H9 (cell line): ENCODE results near the gene RSPRY1. TPM values are rescaled to one million over a fixed set of nuclear protein-coding genes. Genes with fewer than 3 reads are reported as not detected.

Experiments
- DNase-seq: peaks from one replicate; pipeline ENCODE4 v3.0.0-alpha.2; 2017
- H2AFZ ChIP-seq: one replicate; pipeline ENCODE4 v1.6.1; 2013; ENCODE audit warnings: mild to moderate bottlenecking, low read length, control low read depth, moderate library complexity
- H2AK5ac ChIP-seq: 2 replicates; pipeline ENCODE4 v1.6.1; 2013; ENCODE audit warnings: low read length, control low read depth, mixed read lengths; ENCODE audit not compliant: insufficient read length
- H2BK120ac ChIP-seq: one replicate; pipeline ENCODE4 v1.6.1; 2013; ENCODE audit warnings: low read depth, mild to moderate bottlenecking, low read length, control low read depth, inconsistent platforms; ENCODE audit not compliant: poor library complexity, severe bottlenecking
- H2BK12ac ChIP-seq: 2 replicates; pipeline ENCODE4 v1.6.1; 2013; ENCODE audit warnings: low read length, control low read depth, mixed read lengths, low read depth; ENCODE audit not compliant: insufficient read length
- H2BK15ac ChIP-seq: 2 replicates; pipeline ENCODE4 v1.6.1; 2013; ENCODE audit warnings: low read depth, low read length, control low read depth
- H2BK20ac ChIP-seq: one replicate; pipeline ENCODE4 v1.6.1; 2013; ENCODE audit warnings: low read depth, mild to moderate bottlenecking, low read length, control low read depth, inconsistent platforms; ENCODE audit not compliant: poor library complexity, severe bottlenecking
- H2BK5ac ChIP-seq: 2 replicates; pipeline ENCODE4 v1.6.1; 2013; ENCODE audit warnings: low read length, control low read depth, mixed read lengths; ENCODE audit not compliant: insufficient read length
- H3K14ac ChIP-seq: 2 replicates; pipeline ENCODE4 v1.6.1; 2013; ENCODE audit warnings: low read length, control low read depth; ENCODE audit not compliant: insufficient read depth
- H3K18ac ChIP-seq: 2 replicates; pipeline ENCODE4 v1.6.1; 2013; ENCODE audit warnings: low read depth, mild to moderate bottlenecking, mixed read lengths, low read length, control low read depth; ENCODE audit not compliant: insufficient read length
- H3K23ac ChIP-seq: 2 replicates; pipeline ENCODE4 v1.6.1; 2013; ENCODE audit warnings: low read length, control low read depth, mixed read lengths, low read depth; ENCODE audit not compliant: insufficient read length
- H3K23me2 ChIP-seq: 2 replicates; pipeline ENCODE4 v1.6.1; 2013; ENCODE audit warnings: low read depth, mild to moderate bottlenecking, mixed read lengths, low read length, control low read depth; ENCODE audit not compliant: insufficient read length, poor library complexity, severe bottlenecking
- H3K27ac ChIP-seq: 2 replicates; pipeline ENCODE4 v1.5.1; 2013; ENCODE audit warnings: low read length, control low read depth, mixed read lengths, low read depth; ENCODE audit not compliant: insufficient read length
- H3K27me3 ChIP-seq: 2 replicates; pipeline ENCODE4 v1.6.1; 2013; ENCODE audit warnings: low read length, control low read depth, inconsistent platforms; ENCODE audit not compliant: insufficient read depth
- H3K4ac ChIP-seq: 2 replicates; pipeline ENCODE4 v1.6.1; 2013; ENCODE audit warnings: low read depth, mild to moderate bottlenecking, control low read depth, inconsistent platforms, low read length, moderate library complexity
- H3K4me1 ChIP-seq: 2 replicates; pipeline ENCODE4 v1.6.1; 2013; ENCODE audit warnings: low read length, control low read depth, inconsistent platforms; ENCODE audit not compliant: insufficient read depth
- H3K4me2 ChIP-seq: 2 replicates; pipeline ENCODE4 v1.6.1; 2013; ENCODE audit warnings: low read length, control low read depth, mixed read lengths; ENCODE audit not compliant: insufficient read length, insufficient read depth
- H3K56ac ChIP-seq: 2 replicates; pipeline ENCODE4 v1.6.1; 2013; ENCODE audit warnings: low read depth, mild to moderate bottlenecking, mixed read lengths, low read length, control low read depth; ENCODE audit not compliant: insufficient read length
- H3K79me1 ChIP-seq: 2 replicates; pipeline ENCODE4 v1.6.1; 2013; ENCODE audit warnings: low read depth, mild to moderate bottlenecking, moderate library complexity, low read length, control low read depth, inconsistent platforms; ENCODE audit not compliant: insufficient read depth, poor library complexity, severe bottlenecking
- H3K79me2 ChIP-seq: 2 replicates; pipeline ENCODE4 v1.6.1; 2013; ENCODE audit warnings: low read length, control low read depth, inconsistent platforms; ENCODE audit not compliant: insufficient read depth
- H3K9ac ChIP-seq: 2 replicates; pipeline ENCODE4 v1.6.1; 2013; ENCODE audit warnings: low read length, control low read depth, mixed read lengths; ENCODE audit not compliant: insufficient read length; ENCODE audit errors: extremely low read depth
- H3K9me3 ChIP-seq: one replicate; pipeline ENCODE4 v1.6.1; 2013; ENCODE audit warnings: low read depth, low read length, inconsistent platforms; ENCODE audit not compliant: control insufficient read depth
- H3T11ph ChIP-seq: one replicate; pipeline ENCODE4 v1.6.1; 2013; ENCODE audit warnings: mild to moderate bottlenecking, low read length, control low read depth, inconsistent platforms
- H4K20me1 ChIP-seq: one replicate; pipeline ENCODE4 v1.6.1; 2013; ENCODE audit not compliant: control insufficient read depth, insufficient read length, insufficient read depth
- H4K5ac ChIP-seq: 2 replicates; pipeline ENCODE4 v1.6.1; 2013; ENCODE audit warnings: low read depth, mild to moderate bottlenecking, mixed read lengths, low read length, control low read depth; ENCODE audit not compliant: insufficient read length
- H4K8ac ChIP-seq: replicated peaks from 2 replicates; pipeline ENCODE4 v1.6.1; 2013; ENCODE audit warnings: low read length, control low read depth, mixed read lengths, low read depth; ENCODE audit not compliant: insufficient read length
- H4K91ac ChIP-seq: 2 replicates; pipeline ENCODE4 v1.6.1; 2013; ENCODE audit warnings: low read depth, mild to moderate bottlenecking, moderate library complexity, mixed read lengths, low read length, control low read depth; ENCODE audit not compliant: insufficient read length
- H3K27ac Mint-ChIP-seq, 3 experiments: 2 replicates in 2 of 3; 3 replicates in 1 of 3; pipeline ENCODE4 v1.8.0; 2020 to 2021; ENCODE audit warnings: mixed read lengths in 3 of 3, mild to moderate bottlenecking in 1 of 3, moderate library complexity in 1 of 3
- H3K27me3 Mint-ChIP-seq: 2 replicates; pipeline ENCODE4 v1.8.0; 2021; ENCODE audit warnings: low read depth, mild to moderate bottlenecking, moderate library complexity, mixed read lengths
- H3K36me3 Mint-ChIP-seq, 3 experiments: 2 replicates in 2 of 3; 3 replicates in 1 of 3; pipeline ENCODE4 v1.8.0; 2020 to 2021; ENCODE audit warnings: low read depth in 3 of 3, mixed read lengths in 3 of 3; ENCODE audit not compliant: insufficient read depth in 1 of 3
- H3K4me1 Mint-ChIP-seq, 2 experiments: 2 replicates each; pipeline ENCODE4 v1.8.0; 2020; ENCODE audit warnings: mixed read lengths in 2 of 2
- H3K4me3 Mint-ChIP-seq, 2 experiments: 2 replicates in 1 of 2; 3 replicates in 1 of 2; pipeline ENCODE4 v1.8.0; 2020 to 2021; ENCODE audit warnings: mild to moderate bottlenecking in 2 of 2, mixed read lengths in 2 of 2, moderate library complexity in 1 of 2
- H3K9me3 Mint-ChIP-seq, 2 experiments: 2 replicates in 1 of 2; 3 replicates in 1 of 2; pipeline ENCODE4 v1.8.0; 2020; ENCODE audit warnings: mild to moderate bottlenecking in 2 of 2, mixed read lengths in 2 of 2, moderate library complexity in 1 of 2
- WGBS: extraction: QIAGEN DNeasy Blood & Tissue Kit; methylation state at CpG from one replicate; pipeline ENCODE4 v1.1.7; 2013; ENCODE audit warnings: missing lambda C conversion rate, low lambda C conversion rate, mixed read lengths; ENCODE audit not compliant: insufficient read length; ENCODE audit errors: extremely low coverage; 5-methylcytosine and 5-hydroxymethylcytosine counted together
- total RNA-seq: library from RNA; stranded (reverse); gene quantifications from 2 replicates; pipeline ENCODE4 v1.2.1, GENCODE V29; 2021
- TF ChIP-seq, protein P1 (sequence below): fragments of 200-600 bp; sonication (generic); conservative IDR thresholded peaks from 3 replicates; pipeline ENCODE4 v1.8.0; 2021; ENCODE audit warnings: antibody characterized with exemption, mild to moderate bottlenecking

RSPRY1 gene
- total RNA-seq, 1 experiment from 2014 or later, result 36.1 TPM

DNA sequence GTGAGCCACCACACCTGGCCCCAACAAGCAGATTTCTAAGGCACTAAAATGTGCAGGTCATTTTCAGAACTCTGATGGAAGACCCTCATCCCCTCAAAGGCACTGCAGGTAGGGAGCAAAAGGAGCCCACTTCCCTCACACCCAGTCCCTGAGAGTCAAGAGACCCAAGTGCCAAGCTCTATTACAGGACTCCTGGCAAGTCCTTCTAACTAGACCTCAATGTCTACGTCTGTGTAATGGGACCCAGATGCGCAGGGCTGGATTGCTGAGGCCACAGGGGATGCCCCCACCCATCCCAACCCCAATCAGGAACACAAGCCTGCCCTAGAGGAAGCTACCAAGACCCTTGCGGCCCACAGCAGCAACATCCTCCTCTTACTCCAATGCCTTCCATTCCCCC is 95.7 kb downstream of the RSPRY1 start:
- Mint-ChIP-seq H3K4me3 (no peak overlapping the region), H3K27ac (no peak overlapping the region)
- H2BK12ac ChIP-seq, result no peak overlapping the region

More for the DNA sequence above, 95.7 kb downstream of the RSPRY1 start:
- Histone ChIP-seq H2BK20ac (no peak overlapping the region), H3K9me3 (no peaks in the 10 kb centered on the region), H4K91ac (no peak overlapping the region), H3K4me2 (no peak overlapping the region), H2AK5ac (no peak overlapping the region), H4K8ac (no peak overlapping the region), H3K79me1 (no peaks in the 10 kb centered on the region), H3K9ac (no peak overlapping the region), H3T11ph (no peak overlapping the region), H3K14ac (no peak overlapping the region), H2BK15ac (no peak overlapping the region), H3K4ac (no peak overlapping the region), H3K27ac (no peak overlapping the region), H4K5ac (no peak overlapping the region), H2BK5ac (no peak overlapping the region), H3K79me2 (no peaks in the 10 kb centered on the region), H3K27me3 (peaks cover 15% of the 10 kb centered on the region; the same call in 1 of the 2 replicates), H3K56ac (no peak overlapping the region), H2BK120ac (no peak overlapping the region), H3K18ac (no peak overlapping the region), H3K4me1 (0 out of 2 replicates have a peak, but pooled peaks cover under 1% of the 10 kb centered on the region), H3K23me2 (peaks cover 5% of the 10 kb centered on the region), H2AFZ (no peak overlapping the region), H3K23ac (no peak overlapping the region), H4K20me1 (no peaks in the 10 kb centered on the region)
- Mint-ChIP-seq H3K36me3 (no peaks in the 10 kb centered on the region), H3K27me3 (peaks cover 53% of the 10 kb centered on the region), H3K4me1 (peaks cover 14 to 21% of the 10 kb centered on the region in 2 experiments), H3K9me3 (0 out of 5 replicates have a peak, but pooled peaks cover 0 to 2% of the 10 kb centered on the region in 2 experiments)
- no CpG with 5 or more reads among the region's 3 CpGs for WGBS
- no peak for DNase-seq
- TF ChIP-seq, protein P1, sequence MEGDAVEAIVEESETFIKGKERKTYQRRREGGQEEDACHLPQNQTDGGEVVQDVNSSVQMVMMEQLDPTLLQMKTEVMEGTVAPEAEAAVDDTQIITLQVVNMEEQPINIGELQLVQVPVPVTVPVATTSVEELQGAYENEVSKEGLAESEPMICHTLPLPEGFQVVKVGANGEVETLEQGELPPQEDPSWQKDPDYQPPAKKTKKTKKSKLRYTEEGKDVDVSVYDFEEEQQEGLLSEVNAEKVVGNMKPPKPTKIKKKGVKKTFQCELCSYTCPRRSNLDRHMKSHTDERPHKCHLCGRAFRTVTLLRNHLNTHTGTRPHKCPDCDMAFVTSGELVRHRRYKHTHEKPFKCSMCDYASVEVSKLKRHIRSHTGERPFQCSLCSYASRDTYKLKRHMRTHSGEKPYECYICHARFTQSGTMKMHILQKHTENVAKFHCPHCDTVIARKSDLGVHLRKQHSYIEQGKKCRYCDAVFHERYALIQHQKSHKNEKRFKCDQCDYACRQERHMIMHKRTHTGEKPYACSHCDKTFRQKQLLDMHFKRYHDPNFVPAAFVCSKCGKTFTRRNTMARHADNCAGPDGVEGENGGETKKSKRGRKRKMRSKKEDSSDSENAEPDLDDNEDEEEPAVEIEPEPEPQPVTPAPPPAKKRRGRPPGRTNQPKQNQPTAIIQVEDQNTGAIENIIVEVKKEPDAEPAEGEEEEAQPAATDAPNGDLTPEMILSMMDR, result no peak
